HG02852 (cell line): ENCODE results near the gene A4GALT.
A peak's percentile ranks its signal among the peaks of the same experiment; 100 is the strongest.
"Not testable (repeated sequence)": the region's sequence is repeated elsewhere in the genome, so short reads cannot be mapped to it uniquely, and the experiment has no call there.

ENCODE experiments used
- ATAC-seq: cut with Tn5 transposase; IDR thresholded peaks from one replicate; pipeline ENCODE4 v1.9.1; 2021; ENCODE audit warnings: mild to moderate bottlenecking, moderate library complexity; ENCODE audit not compliant: unreplicated experiment

Gene A4GALT

GRCh38 chr22:42742940-42743339 lies 22.3 kb upstream of the A4GALT start:
- ATAC-seq: no peak

GRCh38 chr22:42740320-42740719 lies 19.6 kb upstream of the A4GALT start:
- ATAC-seq: not testable (repeated sequence)

DNA sequence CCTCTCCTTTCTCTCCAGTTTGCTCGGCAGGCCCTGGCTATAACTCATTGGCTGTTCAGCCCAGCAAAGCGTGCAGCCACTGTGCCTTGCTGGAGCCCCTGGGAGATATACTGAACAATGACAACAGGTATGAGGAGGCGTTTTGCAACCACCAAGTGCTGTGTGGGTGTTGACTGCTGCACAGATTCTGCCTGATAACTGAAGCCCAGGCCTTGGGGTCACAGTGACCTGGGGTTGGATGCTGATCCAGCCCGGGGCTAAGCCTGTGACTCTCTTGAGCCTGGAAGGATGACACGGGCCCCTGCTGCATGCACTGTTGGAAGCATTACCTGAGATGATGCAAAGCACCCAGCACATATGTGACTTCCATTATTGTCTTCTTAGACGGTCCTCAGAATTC lies 13.7 kb upstream of the A4GALT start:
- ATAC-seq: no peak

- ATAC-seq: not testable (repeated sequence)
Measured at GRCh38 chr22:42733394-42733793, 12.7 kb upstream of the A4GALT start.

GRCh38 chr22:42732081-42732480 lies 11.4 kb upstream of the A4GALT start:
- ATAC-seq: no peak

DNA sequence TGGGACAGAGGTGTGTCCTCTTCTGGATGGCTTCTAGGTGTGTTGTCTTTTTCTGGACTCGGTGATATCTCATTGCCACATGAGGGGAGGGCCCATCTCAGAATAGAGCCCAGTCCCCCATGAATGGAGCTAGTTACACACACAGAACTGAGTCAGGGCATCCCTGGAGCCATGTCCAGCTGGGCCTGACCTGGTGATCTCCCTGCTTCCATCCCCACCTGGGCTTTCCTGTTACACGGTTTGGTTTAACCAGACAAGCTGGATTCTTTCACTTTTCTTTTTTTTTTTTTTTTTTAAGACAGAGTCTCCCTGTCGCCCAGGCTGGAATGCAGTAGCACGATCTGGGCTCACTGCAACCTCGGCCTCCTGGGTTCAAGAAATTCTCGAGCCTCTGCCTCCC lies 6.1 kb upstream of the A4GALT start:
- ATAC-seq: no peak

DNA sequence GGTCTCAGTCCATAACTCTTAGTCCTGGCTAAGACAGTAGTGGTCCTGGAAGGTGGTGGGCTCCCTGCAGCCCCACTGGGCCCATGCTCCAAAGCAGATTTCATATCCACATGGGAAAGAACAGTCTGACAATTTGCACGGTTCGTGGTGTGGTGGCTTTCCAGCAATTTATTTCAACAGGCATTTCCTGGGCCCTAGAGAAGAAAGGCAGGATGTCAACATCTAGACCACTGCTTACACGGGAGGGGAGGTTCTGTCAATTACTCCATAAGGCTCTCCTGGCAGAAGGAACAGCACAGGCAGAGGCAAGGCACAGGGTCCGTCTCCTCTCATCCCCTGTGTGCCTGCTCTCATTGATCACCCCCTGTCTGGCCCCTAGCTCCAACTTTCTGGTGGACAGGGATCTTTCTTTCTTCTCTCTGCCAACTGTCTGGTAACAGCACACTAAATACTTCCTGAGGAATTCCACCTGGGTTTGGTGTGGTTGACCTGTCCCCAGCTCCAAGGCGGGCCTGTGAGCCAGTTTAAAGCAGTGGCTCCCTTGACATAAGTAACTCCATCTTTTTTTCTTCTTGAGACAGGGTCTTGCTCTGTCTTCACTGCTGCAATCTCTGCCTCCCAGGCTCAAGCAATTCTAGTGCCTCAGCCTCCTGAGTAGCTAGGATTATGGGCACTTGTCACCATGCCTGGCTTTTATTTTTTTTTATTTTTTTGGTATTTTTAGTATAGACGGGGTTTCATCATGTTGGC lies 5.1 kb upstream of the A4GALT start:
- no peak for ATAC-seq

DNA sequence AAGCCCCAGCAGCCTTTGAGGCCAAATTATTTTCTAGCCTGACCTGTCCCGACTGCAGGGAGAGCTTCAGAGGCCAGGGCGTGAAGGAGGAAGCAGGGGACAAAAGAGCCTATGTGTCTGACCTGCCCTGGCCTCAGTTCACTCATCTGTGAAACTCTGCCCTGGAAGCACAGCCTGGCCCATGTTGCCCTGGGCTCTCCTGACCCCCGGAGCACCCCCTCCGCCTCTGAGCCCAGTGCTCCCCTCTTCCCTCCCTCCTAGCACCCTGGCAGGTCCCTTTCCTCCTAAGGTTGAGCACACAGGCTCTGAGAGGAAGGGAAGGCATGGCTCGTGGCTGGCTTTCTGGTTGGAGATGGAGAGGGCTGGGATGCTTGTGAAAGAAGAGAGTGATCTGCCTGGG lies 3.4 kb upstream of the A4GALT start:
- ATAC-seq: no peak

- ATAC-seq: no peak
Measured at GRCh38 chr22:42721045-42721434, 370 bp upstream of the A4GALT start.

GRCh38 chr22:42719656-42720262 lies 911 bp downstream of the A4GALT start:
- ATAC-seq: no peak

- ATAC-seq: no peak
Measured at GRCh38 chr22:42719133-42719532, 1.5 kb downstream of the A4GALT start.

DNA sequence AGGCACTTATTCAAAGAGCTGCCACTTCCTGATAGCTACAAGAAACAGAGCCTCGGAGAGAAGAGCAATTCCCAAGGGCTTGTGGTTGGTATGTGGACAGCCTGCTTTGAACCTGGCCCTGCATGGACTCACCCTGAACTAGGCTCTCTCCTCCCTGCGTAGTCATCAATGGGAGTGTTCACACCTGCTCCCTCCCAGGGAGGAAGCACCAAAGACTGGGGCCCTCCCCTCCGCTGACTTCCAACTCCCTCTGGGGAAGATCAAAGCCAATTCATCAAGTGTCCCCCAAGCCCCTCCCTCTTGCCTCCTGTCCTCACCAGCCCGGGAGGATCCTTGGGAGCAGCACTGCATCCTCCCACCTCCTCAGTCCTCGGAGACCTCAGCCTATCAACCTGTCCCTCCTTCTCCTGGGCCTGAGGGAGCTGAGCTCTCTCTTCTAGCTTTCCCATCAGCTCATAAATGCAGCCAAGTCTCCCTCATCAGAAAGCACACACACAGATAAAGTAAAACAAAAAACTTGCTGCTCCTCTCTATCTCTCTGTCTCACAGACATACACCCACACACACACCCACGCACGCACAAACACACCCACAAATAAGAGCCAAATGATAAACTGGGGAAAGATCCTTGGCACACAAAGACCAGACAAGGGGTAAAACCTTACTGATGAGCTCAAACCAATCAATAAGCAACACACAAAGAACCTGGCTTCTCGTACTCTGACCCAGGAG lies 3.3 kb downstream of the A4GALT start:
- no peak for ATAC-seq

GRCh38 chr22:42716649-42717127 lies 4.0 kb downstream of the A4GALT start:
- ATAC-seq: peak; percentile 41

DNA sequence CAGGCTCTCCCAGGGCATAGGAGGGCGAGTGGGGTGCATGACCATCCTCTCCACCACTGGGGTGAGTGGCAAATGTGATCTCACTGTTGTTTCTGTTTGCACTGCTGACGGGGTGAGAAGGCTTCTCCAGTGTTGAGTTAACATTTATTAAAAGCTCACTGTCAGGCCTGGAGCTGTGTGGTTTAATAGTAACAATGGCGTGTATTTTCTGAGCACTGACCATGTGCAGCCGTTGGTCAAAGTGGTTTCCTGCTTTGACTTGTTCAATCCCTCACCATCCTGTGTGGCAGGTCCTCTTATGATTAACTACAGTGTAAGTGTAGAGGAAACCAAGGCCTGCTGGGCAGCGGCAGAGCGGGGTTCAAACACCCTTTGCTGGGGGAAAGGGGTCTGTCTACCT lies 4.4 kb downstream of the A4GALT start:
- ATAC-seq: peak; percentile 13

DNA sequence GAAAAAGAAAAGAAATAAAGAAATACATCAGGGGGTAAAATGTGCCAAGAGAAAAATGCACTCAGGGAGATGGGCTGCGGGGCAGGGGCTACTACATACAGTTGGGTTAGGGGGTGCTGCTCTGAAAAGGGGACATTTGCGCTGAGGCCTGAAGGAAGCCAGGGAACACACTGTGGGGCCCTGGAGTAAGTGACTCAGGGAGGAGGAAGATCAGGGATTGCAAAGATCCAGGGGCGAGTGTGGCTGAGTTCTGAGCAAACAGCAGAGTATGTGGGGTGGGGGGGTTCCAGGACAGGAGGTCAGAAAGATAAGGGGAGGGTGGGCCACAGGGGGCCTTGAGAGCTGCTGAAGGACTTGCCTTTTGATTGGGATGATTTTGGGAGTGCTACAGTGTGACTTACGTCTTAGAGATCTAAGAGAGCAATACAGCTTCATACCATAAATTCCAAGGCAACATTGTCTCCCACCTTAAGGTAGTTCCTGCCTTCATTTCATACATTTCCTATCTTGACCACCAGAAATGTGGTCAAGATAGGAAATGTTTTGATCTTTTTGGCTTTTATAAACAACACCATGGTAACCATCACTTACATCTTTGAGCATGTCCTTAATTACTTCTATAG lies 5.8 kb downstream of the A4GALT start:
- ATAC-seq: no peak

DNA sequence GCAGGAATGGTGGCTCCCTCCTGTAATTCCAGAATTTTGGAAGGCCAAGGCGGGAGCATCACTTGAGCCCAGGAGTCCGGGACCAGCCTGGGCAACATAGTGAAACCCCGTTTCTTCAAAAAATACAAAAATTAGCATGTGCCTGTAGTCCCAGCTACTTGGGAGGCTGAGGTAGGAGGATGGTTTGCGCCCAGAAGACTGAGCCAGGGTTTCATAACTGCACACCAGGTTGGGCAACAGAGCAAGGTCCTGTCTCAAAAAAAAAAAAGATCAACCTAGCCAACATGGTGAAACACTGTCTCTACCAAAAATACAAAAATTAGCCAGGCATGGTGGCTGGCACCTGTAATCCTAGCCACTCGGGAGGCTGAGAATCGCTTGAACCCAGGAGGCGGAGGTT lies 6.4 kb downstream of the A4GALT start:
- ATAC-seq: no peak

DNA sequence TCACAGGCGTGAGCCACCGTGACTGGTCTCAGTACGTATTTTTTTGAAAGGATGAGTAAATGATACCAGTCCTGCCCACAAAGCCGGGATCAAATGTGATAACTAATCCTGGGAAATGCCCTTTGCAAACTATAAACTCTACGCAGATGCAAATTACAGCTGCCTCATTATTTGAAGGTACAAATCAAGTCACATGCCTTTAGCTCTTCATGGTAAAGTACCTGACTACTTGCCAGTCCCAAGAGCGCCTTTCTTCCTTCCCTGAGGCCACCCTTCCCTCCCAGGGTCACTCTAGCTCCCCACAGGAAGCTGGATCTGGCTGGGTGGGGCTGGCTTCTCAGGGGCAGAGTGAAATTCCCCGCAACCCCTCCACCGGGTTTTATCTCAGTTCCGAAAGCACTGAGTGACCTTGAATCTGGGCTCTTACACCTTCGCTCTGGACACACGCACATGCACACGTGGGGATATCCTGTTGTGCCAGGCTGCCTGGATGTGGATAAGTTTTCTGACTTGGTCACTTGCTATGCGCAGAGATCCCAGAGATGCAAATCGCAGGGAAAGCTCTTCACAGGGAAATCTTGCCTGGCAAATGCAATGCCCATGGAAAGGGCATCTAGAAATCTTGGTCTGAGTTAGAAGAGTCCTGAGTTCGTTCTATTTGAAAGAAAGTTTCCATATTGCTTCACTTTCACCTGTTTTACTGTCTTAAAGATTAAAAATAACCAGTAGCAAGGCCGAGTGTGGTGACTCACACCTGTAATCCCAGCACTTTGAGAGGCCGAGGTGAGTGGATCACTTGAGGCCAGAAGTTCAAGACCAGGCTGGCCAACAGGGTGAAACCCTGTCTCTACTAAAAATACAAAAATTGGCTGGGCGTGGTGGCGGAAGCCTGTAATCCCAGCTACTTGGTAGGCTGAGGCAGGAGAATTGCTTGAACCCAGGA lies 8.5 kb downstream of the A4GALT start:
- ATAC-seq: no peak

- no peak for ATAC-seq
Measured at GRCh38 chr22:42711281-42711731, 9.4 kb downstream of the A4GALT start.

DNA sequence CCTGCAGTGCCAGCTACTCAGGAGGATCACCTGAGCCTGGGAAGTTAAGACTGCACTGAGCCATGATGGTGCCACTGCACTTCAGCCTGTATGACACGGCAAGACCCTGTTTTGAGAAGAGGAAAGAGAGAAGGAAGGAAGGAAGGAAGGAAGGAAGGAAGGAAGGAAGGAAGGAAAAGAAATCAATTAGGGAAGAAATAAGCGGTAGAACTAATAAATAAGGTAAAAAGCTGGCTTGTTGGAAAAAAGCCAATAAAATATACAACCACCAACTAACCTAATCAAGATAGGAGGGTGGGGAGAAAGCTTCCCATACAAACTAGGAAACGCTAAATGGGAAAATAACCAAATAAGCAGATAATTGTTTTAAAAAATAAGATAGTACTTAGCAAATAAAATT lies 12.3 kb downstream of the A4GALT start:
- ATAC-seq: no peak

- ATAC-seq: no peak
Measured at GRCh38 chr22:42707496-42707895, 13.2 kb downstream of the A4GALT start.
